ENCODE results near the gene PLCB2.
A peak's percentile ranks its signal among the peaks of the same experiment; 100 is the strongest.

Gene PLCB2

DNA sequence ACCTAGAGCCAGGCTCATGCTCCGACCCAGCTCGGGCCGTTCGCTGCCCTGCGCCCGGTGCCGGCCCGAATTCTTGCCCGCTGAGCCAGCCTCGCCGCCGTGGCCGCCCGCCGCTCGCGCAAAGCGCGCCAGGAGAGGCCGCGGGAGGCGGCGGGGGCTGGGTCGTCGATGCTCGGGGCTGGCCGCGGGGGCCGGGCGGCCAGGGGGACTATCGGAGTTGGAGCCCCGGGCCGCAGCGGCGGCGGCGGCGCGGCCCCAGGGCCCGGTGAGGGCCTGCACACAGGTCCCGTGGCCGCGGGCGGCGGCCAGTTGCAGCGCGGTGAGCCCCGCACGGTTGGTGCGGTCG lies 26.0 kb downstream of the PLCB2 start:
- TF ChIP-seq EP300 (IDR thresholded peaks at IDR 0.05; ENCODE audit: borderline replicate concordance) = no peak
- TF ChIP-seq FOXM1 (IDR thresholded peaks at IDR 0.05; ENCODE audit: borderline replicate concordance, low read depth) = no peak
- no peak for TF ChIP-seq ZBTB7A (IDR thresholded peaks at IDR 0.05; ENCODE audit: low read depth)
- no peak for TF ChIP-seq CREB1 (IDR thresholded peaks at IDR 0.05; ENCODE audit: low read depth)
- TF ChIP-seq RAD21 (IDR thresholded peaks at IDR 0.05; ENCODE audit: low read depth) = no peak
- TF ChIP-seq NFIC (IDR thresholded peaks at IDR 0.05) = no peak
- no peak for TF ChIP-seq TEAD4 (IDR thresholded peaks at IDR 0.05)
- TF ChIP-seq TCF12 (IDR thresholded peaks at IDR 0.05; ENCODE audit: low read depth) = no peak
- TF ChIP-seq TAF1 (IDR thresholded peaks at IDR 0.05; ENCODE audit: low read depth) = no peak
- TF ChIP-seq, protein P1, sequence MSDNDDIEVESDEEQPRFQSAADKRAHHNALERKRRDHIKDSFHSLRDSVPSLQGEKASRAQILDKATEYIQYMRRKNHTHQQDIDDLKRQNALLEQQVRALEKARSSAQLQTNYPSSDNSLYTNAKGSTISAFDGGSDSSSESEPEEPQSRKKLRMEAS (IDR thresholded peaks at IDR 0.05) = no peak
- no peak for TF ChIP-seq EGR1 (IDR thresholded peaks at IDR 0.05)

DNA sequence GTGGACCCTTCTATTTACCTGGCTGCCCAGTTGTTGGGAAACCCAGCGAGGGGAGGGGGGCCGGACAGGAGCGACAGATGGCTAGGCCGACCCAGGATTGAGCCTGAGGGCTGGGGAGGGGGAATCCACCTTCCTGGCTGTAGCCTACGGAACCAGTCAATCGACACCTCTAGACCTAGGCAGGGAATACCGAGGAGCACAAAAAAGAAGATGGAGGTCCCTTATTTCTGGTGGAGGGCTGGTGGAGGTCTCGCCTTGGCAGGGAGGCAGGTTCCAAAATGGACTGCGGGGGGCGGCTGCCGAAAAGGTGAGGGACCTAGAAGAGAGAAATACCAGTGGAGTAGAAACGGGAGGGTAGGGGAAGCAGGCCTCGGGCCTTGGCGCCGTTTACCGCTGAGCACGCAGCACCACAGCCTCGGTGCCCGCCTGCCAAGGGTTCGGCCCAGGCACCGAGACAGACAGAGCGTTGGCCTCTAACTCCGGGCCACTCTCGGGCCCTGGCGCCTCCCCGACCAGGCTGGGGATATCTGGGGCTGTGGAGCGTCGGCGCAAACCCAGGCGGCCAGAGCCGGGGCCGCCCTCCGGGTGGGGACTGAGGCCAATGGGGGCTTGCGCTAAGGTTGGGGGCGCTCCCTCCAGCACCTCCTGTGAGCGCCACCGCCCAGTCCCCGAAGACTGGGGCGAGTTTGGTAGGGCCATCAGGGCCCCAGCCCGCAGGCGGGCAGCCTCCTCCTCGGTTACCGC lies 26.5 kb downstream of the PLCB2 start:
- TF ChIP-seq CREB1 (IDR thresholded peaks at IDR 0.05; ENCODE audit: low read depth) = no peak
- no peak for TF ChIP-seq TAF1 (IDR thresholded peaks at IDR 0.05; ENCODE audit: low read depth)
- TF ChIP-seq RAD21 (IDR thresholded peaks at IDR 0.05; ENCODE audit: low read depth) = no peak
- no peak for TF ChIP-seq EGR1 (IDR thresholded peaks at IDR 0.05)
- no peak for TF ChIP-seq REST (IDR thresholded peaks at IDR 0.05; ENCODE audit: low read depth)
- no peak for TF ChIP-seq FOXM1 (IDR thresholded peaks at IDR 0.05; ENCODE audit: borderline replicate concordance, low read depth)

DNA sequence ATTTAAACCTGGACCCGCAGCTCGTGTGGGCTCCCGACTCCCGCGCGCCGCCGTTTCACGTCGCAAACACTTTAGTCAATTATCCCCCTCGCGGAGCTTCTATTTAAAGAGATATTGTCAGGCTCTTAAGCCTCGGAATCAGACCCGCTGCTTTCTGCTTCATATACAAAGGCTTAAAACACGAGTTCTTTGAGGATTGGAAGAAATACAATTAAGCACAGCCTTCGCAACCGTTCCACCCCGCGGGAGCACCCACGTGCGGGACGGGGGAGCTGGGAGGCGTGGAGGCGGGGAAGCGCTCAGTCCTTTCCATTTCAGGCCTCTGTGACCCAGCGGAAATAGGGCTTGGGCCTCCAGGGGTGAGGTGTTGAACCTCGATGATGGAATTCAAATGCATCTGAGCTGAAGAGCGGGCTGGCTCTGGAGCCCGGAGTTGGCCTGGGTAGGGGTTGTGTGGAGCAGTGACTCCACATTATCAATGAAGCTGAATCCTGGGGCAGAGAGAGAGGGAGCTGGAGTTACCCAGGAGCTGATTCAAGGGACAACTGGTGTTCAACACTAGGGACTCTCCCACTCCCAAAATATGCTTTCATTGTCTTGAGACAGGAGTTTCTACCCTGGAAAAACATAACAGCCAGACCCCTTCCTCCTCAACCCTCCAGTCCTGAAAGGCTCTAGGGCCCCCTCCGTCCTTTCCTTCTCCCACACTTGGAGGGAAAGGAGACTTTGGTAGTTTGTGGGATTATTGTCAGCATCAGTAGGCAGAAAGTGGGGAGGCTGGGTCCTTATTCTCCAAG lies 27.3 kb downstream of the PLCB2 start:
- TF ChIP-seq, protein P2, sequence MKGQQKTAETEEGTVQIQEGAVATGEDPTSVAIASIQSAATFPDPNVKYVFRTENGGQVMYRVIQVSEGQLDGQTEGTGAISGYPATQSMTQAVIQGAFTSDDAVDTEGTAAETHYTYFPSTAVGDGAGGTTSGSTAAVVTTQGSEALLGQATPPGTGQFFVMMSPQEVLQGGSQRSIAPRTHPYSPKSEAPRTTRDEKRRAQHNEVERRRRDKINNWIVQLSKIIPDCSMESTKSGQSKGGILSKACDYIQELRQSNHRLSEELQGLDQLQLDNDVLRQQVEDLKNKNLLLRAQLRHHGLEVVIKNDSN (IDR thresholded peaks at IDR 0.05) = no peak
- TF ChIP-seq ZBTB7A (IDR thresholded peaks at IDR 0.05; ENCODE audit: low read depth) = no peak
- no peak for TF ChIP-seq EP300 (IDR thresholded peaks at IDR 0.05; ENCODE audit: borderline replicate concordance)
- TF ChIP-seq TEAD4 (IDR thresholded peaks at IDR 0.05) = no peak
- no peak for TF ChIP-seq TAF1 (IDR thresholded peaks at IDR 0.05; ENCODE audit: low read depth)
- TF ChIP-seq NFIC (IDR thresholded peaks at IDR 0.05) = no peak
- no peak for TF ChIP-seq CREB1 (IDR thresholded peaks at IDR 0.05; ENCODE audit: low read depth)
- no peak for TF ChIP-seq TCF12 (IDR thresholded peaks at IDR 0.05; ENCODE audit: low read depth)
- no peak for TF ChIP-seq EGR1 (IDR thresholded peaks at IDR 0.05)
- TF ChIP-seq YY1 (IDR thresholded peaks at IDR 0.05; ENCODE audit: low read depth) = no peak
- no peak for TF ChIP-seq CEBPB (IDR thresholded peaks at IDR 0.05)
- no peak for TF ChIP-seq RAD21 (IDR thresholded peaks at IDR 0.05; ENCODE audit: low read depth)
- TF ChIP-seq, protein P1 (IDR thresholded peaks at IDR 0.05) = no peak

DNA sequence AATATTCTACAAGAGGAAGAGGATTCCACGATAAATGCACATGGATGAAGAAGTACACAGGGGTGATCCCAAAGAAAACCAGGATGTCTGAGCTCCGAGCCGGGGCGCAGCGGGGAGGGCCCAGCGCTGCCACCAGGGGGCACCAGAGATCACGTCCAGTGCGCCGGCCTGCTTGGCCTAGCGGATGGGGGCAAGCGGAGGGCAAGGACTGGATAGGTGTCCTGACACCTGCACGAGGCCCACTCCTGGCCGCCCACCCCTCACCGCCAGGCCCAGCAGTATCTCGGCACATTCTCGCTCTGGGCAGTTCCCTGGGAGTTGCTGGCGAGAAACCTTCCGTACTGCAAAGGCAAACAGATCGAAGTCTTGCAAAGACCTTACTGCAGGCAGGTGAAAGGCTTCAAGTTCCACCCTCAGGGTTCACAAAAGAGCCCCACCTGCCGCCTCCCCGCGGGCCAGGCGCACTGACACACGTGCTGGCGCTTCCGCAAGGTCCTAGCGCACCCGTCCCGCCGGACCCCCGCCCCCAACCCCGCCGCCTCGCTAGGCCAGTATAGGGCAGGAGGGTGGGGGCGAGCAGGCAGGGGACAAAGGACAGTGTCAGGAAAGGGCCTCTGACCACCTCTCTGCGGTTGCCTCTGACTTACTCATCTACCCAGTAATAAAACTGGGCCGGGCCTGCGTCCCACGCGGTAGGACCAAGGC lies 28.1 kb downstream of the PLCB2 start:
- TF ChIP-seq TCF12 (IDR thresholded peaks at IDR 0.05; ENCODE audit: low read depth) (no peak), TAF1 (IDR thresholded peaks at IDR 0.05; ENCODE audit: low read depth) (no peak), FOXM1 (IDR thresholded peaks at IDR 0.05; ENCODE audit: borderline replicate concordance, low read depth) (no peak), TEAD4 (IDR thresholded peaks at IDR 0.05) (no peak), ZBTB7A (IDR thresholded peaks at IDR 0.05; ENCODE audit: low read depth) (no peak), EGR1 (IDR thresholded peaks at IDR 0.05) (no peak), RAD21 (IDR thresholded peaks at IDR 0.05; ENCODE audit: low read depth) (peak; percentile 89)
- TF ChIP-seq, protein P1 (IDR thresholded peaks at IDR 0.05) = 0 out of 2 replicates have a peak, but pooled peaks have one; percentile 33

- TF ChIP-seq, protein P1 (IDR thresholded peaks at IDR 0.05) = no peak
- TF ChIP-seq EP300 (IDR thresholded peaks at IDR 0.05; ENCODE audit: borderline replicate concordance) = no peak
- TF ChIP-seq, protein P2 (IDR thresholded peaks at IDR 0.05) = no peak
- TF ChIP-seq NFIC (IDR thresholded peaks at IDR 0.05) = no peak
- TF ChIP-seq REST (IDR thresholded peaks at IDR 0.05; ENCODE audit: low read depth) = no peak
- TF ChIP-seq RAD21 (IDR thresholded peaks at IDR 0.05; ENCODE audit: low read depth) = no peak
- TF ChIP-seq EGR1 (IDR thresholded peaks at IDR 0.05) = no peak
- no peak for TF ChIP-seq CREB1 (IDR thresholded peaks at IDR 0.05; ENCODE audit: low read depth)
- no peak for TF ChIP-seq TAF1 (IDR thresholded peaks at IDR 0.05; ENCODE audit: low read depth)
- no peak for TF ChIP-seq CEBPB (IDR thresholded peaks at IDR 0.05)
- TF ChIP-seq ZBTB7A (IDR thresholded peaks at IDR 0.05; ENCODE audit: low read depth) = no peak
- TF ChIP-seq FOXM1 (IDR thresholded peaks at IDR 0.05; ENCODE audit: borderline replicate concordance, low read depth) = no peak
- TF ChIP-seq TCF12 (IDR thresholded peaks at IDR 0.05; ENCODE audit: low read depth) = no peak
- no peak for TF ChIP-seq YY1 (IDR thresholded peaks at IDR 0.05; ENCODE audit: low read depth)
- no peak for TF ChIP-seq TEAD4 (IDR thresholded peaks at IDR 0.05)
Observed at GRCh38 chr15:40278026-40278425, 29.7 kb downstream of the PLCB2 start.
